Measurements from ENCODE around the gene IDS.

GRCh38 chrX:149470955-149471354, 34.2 kb downstream of the IDS start:
- TF ChIP-seq CTCF (IDR thresholded peaks at IDR 0.05) (peak; percentile 72 to 89 (median 83)), POLR2A (IDR thresholded peaks at IDR 0.05) (no peak)

Data from heart left ventricle (tissue), 13 donors.